Measurements from ENCODE around the gene FGGY. TPM values are rescaled to one million over a fixed set of nuclear protein-coding genes. Genes with fewer than 3 reads are reported as not detected.

Gene FGGY
- total and polyA plus RNA-seq, 4 donors, result 16.0 to 67.0 (median 43.4) TPM

DNA sequence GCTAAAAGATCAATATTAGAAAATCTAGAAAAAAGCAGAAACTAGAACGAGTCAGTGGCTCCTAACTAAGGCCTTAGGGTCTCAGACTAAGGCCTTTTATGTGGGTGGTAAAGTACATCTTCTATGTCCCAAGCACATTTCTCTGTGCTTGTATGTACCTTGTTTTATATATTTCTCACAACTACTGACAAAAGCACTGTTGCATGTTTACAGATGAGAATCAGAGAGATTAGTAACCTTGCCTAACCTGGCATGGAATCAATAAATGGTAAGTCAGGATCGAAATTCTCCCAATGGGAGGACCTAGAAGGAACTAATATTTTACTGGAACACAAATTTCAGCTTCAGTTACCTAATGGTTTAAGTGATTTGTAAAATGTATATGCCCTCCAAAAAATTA, 160.9 kb downstream of the FGGY start:
- WGBS, result 50% methylated on average over 2 of the region's 2 CpGs
- peak overlapping the region in 1 of 2 donors; percentile 10 for H3K27ac ChIP-seq (ENCODE audit: low read depth in 1 of 2, low read length in 2 of 2)
- peaks cover 5 to 14% (median 10%) of the 10 kb centered on the region in 4 donors for H3K4me1 ChIP-seq (ENCODE audit: control insufficient read depth in 4 of 4, insufficient read depth in 4 of 4, low read length in 3 of 4)

More for the DNA sequence above, 160.9 kb downstream of the FGGY start:
- DNase-seq (ENCODE audit: low spot score), result no peak
- no peaks in the 10 kb centered on the region for H3K9me3 ChIP-seq (ENCODE audit: control insufficient read depth in 4 of 4, low read length in 3 of 4)
- H3K27me3 ChIP-seq (ENCODE audit: control insufficient read depth in 4 of 4, insufficient read depth in 4 of 4, low read length in 3 of 4), result no peaks in the 10 kb centered on the region
- H3K36me3 ChIP-seq (ENCODE audit: control insufficient read depth in 4 of 4, insufficient read depth in 3 of 4, low read depth in 1 of 4, low read length in 3 of 4), result no peaks in the 10 kb centered on the region
- TF ChIP-seq HNF4G (IDR thresholded peaks at IDR 0.05) (no peak), GABPA (IDR thresholded peaks at IDR 0.05 in 1 of 2, conservative IDR thresholded peaks at IDR 0.05 in 1 of 2) (no peak), SP1 (IDR thresholded peaks at IDR 0.05) (no peak), FOXA1 (IDR thresholded peaks at IDR 0.05) (peak; percentile 37), TAF1 (conservative IDR thresholded peaks at IDR 0.05) (no peak), RAD21 (IDR thresholded peaks at IDR 0.05) (peak in 1 of 2 donors; percentile 56), NR2F2 (IDR thresholded peaks at IDR 0.05) (no peak), HNF4A (conservative IDR thresholded peaks at IDR 0.05) (peak; percentile 24 to 47), JUND (IDR thresholded peaks at IDR 0.05) (no peak), FOXA2 (IDR thresholded peaks at IDR 0.05) (peak; percentile 66), RXRA (IDR thresholded peaks at IDR 0.05) (peak in 1 of 2 donors; percentile 59), ATF3 (IDR thresholded peaks at IDR 0.05) (no peak), CTCF (IDR thresholded peaks at IDR 0.05; ENCODE audit: low read depth, low read length, missing input control) (no peak)
- TF ChIP-seq, protein P1, sequence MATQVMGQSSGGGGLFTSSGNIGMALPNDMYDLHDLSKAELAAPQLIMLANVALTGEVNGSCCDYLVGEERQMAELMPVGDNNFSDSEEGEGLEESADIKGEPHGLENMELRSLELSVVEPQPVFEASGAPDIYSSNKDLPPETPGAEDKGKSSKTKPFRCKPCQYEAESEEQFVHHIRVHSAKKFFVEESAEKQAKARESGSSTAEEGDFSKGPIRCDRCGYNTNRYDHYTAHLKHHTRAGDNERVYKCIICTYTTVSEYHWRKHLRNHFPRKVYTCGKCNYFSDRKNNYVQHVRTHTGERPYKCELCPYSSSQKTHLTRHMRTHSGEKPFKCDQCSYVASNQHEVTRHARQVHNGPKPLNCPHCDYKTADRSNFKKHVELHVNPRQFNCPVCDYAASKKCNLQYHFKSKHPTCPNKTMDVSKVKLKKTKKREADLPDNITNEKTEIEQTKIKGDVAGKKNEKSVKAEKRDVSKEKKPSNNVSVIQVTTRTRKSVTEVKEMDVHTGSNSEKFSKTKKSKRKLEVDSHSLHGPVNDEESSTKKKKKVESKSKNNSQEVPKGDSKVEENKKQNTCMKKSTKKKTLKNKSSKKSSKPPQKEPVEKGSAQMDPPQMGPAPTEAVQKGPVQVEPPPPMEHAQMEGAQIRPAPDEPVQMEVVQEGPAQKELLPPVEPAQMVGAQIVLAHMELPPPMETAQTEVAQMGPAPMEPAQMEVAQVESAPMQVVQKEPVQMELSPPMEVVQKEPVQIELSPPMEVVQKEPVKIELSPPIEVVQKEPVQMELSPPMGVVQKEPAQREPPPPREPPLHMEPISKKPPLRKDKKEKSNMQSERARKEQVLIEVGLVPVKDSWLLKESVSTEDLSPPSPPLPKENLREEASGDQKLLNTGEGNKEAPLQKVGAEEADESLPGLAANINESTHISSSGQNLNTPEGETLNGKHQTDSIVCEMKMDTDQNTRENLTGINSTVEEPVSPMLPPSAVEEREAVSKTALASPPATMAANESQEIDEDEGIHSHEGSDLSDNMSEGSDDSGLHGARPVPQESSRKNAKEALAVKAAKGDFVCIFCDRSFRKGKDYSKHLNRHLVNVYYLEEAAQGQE (IDR thresholded peaks at IDR 0.05), result no peak
- TF ChIP-seq, protein P2, sequence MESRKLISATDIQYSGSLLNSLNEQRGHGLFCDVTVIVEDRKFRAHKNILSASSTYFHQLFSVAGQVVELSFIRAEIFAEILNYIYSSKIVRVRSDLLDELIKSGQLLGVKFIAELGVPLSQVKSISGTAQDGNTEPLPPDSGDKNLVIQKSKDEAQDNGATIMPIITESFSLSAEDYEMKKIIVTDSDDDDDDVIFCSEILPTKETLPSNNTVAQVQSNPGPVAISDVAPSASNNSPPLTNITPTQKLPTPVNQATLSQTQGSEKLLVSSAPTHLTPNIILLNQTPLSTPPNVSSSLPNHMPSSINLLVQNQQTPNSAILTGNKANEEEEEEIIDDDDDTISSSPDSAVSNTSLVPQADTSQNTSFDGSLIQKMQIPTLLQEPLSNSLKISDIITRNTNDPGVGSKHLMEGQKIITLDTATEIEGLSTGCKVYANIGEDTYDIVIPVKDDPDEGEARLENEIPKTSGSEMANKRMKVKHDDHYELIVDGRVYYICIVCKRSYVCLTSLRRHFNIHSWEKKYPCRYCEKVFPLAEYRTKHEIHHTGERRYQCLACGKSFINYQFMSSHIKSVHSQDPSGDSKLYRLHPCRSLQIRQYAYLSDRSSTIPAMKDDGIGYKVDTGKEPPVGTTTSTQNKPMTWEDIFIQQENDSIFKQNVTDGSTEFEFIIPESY (IDR thresholded peaks at IDR 0.05), result no peak
- H3K9ac ChIP-seq (ENCODE audit: low read depth in 1 of 2, low read length in 2 of 2), result no peak overlapping the region
- H3K4me3 ChIP-seq (ENCODE audit: low read depth in 1 of 3, low read length in 3 of 3), result no peak overlapping the region

Data from liver (tissue), 9 donors.